HG03432 (cell line): Measurements from ENCODE around the gene LGI4.
"Not testable (repeated sequence)": the region's sequence is repeated elsewhere in the genome, so short reads cannot be mapped to it uniquely, and the experiment has no call there.

Experiments
- ATAC-seq: cut with Tn5 transposase; IDR thresholded peaks from one replicate; pipeline ENCODE4 v1.9.1; 2021; ENCODE audit warnings: mild to moderate bottlenecking, moderate library complexity; ENCODE audit not compliant: unreplicated experiment

LGI4 gene

DNA sequence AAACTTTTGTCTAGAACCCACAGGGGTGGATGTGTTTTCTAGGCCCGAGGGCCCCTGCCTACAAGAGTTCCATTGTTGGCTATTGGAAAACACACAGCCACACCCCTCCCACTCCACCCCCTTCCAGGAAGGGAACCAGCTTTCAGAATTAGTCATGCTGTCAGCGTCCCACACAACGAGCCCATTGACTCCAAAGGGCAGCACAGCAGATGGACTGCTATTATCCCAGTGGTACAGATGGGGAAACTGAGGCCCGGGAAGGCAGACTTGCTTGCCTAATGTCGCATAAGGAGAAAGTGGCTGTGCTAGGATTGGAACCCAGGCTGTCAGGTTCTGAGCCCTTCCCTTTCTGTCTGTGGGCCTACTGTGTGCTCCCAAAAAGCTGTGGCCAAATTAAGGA, 27.3 kb downstream of the LGI4 start:
- no peak for ATAC-seq

DNA sequence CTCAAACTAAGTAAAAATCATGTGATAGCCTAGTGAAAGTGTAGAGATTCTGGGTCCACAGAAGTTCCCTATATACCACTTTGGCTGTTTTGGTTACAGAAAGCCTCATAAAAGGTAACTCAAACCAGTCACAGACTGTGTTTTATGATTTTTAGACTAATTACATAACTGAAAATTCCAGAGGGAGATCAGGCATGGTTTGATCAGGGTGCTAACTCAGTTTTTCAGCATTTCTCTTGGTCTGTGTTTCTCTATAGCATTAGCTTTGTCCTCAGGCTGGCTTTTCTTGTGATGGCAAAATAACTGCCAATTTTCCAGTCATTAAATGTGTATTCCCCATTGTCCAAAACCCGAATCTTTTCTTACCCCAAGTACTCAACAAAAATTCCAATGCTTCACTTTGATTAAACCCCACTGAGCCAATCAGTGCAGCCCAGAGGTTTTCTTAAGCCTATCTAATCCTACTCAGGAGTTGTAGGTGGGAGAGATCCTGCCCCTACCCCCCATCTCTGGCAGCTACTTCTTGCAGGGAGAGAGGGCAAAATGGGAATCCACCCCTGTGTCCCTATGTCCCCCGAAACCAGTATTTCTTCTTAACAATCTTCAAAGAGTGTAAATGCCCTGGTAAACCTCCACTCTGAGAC, 27.8 kb downstream of the LGI4 start:
- no peak for ATAC-seq

DNA sequence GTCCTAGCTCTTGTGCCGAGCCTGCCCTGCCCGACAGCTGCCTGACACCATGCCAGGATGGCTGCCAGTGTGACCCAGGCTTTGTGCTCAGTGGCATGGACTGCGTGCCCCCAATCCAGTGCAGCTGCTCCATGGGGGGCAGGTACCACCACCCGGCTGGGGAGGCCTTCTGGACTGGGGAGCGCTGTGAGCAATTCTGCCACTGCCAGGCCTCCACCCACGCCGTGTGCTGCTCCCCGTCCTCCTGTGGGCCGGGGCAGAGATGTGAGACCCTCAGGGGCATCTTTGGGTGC, 28.6 kb downstream of the LGI4 start:
- no peak for ATAC-seq

DNA sequence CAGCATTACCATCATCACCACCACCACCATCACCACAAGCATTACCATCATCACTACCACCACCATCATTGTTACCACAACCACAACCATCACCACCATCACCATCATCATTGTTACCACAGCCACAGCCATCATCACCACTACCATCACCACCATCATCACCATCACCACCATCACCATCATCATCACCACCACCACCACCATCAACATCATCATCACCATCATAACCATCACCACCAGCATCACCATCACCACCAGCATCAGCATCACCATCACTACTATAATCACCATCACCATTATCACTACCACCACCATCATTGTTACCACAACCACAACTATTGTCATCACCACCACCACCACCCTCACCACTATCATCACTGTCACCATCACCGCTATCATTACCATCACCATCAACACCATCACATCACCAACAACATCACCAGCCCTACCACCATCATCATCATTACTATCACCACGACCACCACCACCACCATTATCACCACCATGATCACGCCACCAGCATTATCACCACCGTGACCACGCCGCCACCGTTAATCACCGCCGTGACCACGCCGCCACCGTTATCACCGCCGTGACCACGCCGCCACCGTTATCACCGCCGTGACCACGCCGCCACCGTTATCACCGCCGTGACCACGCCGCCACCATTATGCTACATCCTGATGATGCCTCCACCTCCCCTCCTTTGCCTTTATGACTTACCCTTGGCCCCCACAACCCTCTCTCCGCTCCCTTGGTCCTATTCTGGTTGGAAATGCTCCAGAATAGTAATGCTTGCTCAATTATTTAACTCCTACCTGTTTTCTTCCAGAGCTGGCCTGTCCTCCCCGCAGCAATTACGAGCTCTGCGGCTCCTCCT, 29.2 kb downstream of the LGI4 start:
- ATAC-seq: no peak

DNA sequence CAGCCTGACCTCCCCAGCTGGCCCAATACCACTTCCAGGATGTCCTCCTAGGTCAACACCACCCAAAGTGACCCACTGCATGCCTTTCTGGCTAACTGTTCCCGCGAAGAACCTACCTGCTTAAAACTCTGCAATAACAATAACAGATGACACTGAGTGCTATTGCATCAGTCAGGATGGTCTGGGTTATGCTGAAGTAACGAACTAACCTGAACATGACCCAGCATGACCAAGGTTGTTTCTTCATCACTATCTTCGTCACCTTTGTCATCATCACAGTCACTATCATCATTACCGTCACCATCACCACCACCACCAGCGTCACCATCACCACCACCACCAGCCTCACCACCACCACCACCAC, 29.8 kb downstream of the LGI4 start:
- no peak for ATAC-seq

DNA sequence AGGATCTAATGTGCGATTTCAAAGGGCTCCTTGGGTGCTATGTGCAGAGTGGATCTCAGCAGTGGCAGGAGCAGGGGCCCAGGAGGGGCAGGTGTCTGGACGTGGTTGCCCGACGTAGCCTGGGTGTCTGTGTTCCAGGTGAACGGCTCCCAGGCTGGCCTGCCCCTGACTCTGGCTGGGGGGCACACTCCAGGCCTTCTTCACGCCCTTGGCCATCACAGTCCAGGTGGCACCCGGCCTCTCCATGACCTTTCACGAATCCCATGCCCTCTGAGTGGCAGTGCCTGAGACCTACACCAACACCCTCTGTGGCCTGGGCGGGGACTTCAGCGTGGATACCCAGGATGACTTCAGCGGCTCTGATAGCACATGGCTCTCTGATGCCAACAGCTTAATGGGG, 30.5 kb downstream of the LGI4 start:
- no peak for ATAC-seq

DNA sequence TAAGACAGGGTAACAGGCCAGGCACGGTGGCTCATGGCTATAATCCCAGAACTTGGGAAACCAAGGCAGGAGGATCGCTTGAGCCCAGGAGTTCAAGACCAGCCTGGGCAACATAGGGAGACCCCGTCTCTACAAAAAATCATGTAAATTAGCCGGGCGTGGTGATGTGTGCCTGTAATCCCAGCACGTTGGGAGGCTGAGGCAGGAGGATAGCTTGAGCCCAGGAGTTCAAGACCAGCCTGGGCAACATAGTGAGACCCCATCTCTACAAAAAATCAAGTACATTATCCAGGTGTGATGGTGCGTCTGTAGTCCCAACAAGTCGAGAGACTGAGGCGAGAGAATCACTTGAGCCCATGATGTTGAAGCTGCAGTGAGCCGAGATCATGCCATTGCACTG, 31.2 kb downstream of the LGI4 start:
- ATAC-seq: not testable (repeated sequence)

DNA sequence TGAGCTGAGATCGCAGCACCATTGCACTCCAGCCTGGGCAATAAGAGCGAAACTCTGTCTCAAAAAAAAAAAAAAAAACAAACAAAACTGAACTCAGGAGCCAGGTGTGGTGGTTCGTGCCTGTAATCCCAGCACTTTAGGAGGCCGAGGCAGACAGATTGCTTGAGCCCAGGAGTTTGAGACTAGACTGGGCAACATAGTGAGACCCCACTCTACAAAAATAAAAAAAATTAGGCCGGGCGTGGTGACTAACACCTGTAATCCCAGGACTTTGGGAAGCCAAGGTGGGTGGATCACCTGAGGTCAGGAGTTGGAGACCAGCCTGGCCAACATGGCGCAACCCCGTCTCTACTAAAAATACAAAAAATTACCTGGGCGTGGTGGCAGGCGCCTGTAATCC, 32.9 kb downstream of the LGI4 start:
- not testable (repeated sequence) for ATAC-seq

DNA sequence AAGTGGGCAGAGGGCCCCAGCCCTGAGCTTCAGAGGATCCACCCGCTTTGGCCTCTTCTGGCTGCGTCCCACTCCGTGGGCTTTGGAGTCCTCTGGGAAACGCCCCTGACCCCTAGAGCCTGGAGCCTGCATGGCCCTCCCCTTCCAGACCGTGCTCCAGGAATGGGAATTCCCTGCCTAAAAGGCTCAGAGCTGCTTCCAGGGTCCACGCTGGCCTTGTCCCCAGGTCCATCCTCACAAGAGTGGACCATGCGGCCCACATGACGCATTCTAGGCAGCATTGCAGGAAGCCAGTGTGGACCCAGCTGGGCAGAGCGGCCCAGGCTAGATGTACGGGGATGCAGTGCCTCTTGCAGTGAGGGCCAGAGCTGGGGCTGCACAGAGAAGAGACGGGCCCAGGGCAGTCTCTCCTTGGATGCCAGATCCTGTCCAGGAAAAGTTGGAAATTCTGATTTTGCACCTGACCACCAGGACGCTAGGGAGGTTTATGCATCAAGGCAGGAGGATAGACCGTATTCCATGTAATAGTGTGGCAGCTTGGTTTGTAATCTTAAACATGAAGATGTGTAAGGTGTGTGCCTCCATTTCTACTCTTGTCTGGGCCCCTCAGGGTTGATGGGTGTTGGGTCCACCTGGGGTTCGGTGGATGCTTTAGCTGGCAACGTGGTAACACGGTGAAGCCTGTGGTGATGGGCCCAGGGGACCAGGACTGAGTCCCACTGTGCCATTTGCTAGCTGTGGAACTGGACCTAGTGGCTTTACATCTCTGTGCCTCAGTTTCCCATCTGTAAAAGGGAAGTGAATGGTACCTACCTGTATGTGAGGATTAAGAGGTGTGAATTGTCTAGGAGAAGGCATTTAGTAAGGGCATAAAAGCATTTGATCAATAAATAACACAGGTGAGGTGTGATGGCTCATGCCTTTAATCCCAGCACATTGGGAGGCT, 34.0 kb downstream of the LGI4 start:
- ATAC-seq: no peak

DNA sequence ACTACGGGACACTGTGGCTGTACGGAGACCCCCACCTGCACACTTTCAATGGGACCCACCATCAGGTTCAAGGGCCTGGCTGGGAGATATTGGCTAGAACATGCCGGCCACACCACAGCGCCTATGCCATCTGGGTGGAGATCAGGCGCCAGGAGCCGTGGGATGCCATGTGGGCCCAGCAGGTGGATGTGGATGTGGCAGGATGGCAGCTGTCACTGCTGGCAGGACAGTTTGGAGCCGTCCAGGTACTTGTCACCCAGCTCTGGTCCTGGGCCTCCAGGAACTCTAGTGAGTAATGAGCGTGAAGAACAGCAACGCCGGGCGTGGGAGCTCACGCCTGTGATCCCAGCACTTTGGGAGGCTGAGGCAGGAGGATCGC, 35.0 kb downstream of the LGI4 start:
- ATAC-seq: no peak

DNA sequence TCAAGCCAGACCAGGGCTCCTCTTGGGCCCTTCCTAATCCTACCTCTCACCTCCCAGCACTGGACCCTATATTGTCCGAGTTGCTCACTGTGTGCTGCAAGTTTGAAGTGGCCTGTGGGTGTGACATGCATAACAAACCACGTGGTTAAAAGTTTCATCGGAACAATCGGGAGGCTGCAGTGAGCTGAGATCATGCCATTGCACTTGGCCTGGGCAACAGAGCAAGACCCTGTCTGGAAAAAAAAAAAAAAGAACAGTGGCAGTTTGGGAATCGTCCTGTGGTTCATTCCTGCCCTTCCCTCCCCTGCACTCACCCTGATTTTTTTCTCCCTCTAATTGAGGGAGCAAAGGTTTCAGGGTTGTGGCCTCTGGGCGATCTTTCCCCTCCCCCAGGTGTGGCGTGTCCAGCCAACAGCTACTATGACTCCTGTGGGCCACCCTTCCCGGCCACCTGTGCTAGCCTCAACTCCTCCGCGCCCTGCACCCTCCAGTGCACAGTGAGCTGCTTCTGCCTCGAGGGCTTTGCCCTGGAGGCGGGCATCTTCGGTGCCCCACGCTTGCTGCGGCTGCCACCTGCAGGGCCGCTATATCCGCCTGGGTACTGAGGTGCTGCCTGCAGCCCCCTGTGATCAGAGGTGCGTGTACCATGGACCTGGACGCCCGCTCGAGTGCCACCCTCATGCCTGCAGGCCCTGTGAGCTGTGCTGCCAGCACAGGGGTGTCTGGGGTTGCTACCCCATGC, 35.5 kb downstream of the LGI4 start:
- no peak for ATAC-seq

DNA sequence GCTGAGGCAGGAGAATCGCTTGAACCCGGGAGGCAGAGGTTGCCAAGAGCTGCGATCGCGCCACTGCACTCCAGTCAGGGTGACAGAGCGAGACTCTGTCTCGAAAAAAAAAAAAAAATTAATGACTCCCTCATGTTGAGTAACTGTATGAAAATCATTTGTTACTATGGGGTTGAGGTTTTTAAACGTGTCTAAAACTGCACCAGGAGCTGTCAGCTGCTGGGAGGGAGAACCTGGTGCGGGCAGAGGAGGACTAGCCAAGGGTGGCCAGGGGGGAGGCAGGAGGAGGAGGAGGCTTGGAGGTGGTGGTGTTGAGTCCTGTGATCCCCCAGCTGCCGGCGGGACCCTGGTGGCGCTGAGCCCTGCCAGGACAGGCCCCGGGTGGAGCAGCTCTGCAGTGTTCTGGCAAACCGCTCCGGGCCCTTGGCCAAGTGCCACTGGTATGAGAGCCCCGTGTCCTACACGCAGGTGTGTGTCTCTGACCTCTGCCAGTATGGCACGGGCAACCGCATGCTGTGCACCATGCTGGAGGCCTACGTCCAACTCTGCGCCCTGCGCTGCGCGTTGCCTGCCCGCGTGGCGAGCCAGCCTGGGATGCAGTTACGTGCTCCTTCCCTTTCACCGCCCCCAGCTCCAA, 36.3 kb downstream of the LGI4 start:
- no peak for ATAC-seq

DNA sequence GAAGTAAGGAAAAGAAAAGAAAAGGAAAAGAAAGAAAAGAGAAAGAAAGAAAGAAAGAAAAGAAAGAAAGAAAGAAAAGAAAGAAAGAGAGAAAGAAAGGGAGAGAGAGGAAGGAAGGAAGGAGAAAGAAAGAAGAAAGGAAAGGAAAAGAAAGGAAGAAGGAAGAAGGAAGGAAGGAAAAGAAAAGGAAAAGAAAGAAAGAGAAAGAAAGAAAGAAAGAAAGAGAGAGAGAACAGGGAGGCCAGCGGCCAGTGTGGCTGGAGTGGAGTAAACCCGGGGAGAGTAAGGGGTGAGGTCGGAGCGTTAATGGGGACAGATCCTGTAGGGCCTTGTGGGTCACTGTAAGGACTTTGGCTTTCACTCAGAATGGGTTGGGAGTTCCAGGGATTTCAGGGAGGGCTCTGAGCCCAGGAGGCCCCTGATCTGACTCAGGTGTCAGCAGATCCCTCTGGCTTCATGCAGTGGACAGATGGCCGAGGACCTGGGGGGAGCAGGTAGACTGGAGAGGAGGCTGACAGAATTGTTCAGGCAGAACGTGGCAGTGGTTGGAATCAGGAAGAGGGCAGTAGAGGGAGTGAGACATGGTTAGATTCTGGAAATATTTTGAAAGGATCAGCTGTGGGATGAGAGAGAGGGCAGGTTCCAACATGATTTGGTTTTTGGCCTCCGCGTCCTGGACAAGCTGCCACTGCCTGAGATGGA, 39.0 kb downstream of the LGI4 start:
- no peak for ATAC-seq

DNA sequence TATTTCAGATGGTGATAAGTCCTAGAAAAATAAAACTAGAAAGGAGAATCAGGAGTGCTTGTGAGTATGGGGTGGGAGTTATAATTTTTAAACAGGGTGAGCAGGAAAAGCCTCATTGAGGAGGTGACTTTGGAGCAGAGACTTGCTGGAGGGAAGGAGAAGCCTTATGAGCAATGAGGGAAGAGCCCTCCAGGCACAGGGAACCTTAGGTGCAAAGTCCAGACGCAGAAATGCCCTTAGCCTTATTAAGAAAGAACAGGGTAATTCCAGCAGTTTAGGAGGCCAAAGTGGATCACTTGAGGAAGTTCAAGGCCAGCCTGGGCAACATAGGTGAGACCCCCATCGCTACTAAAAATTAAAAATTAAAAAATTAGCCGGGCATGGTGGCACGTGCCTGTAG, 40.2 kb downstream of the LGI4 start:
- no peak for ATAC-seq

DNA sequence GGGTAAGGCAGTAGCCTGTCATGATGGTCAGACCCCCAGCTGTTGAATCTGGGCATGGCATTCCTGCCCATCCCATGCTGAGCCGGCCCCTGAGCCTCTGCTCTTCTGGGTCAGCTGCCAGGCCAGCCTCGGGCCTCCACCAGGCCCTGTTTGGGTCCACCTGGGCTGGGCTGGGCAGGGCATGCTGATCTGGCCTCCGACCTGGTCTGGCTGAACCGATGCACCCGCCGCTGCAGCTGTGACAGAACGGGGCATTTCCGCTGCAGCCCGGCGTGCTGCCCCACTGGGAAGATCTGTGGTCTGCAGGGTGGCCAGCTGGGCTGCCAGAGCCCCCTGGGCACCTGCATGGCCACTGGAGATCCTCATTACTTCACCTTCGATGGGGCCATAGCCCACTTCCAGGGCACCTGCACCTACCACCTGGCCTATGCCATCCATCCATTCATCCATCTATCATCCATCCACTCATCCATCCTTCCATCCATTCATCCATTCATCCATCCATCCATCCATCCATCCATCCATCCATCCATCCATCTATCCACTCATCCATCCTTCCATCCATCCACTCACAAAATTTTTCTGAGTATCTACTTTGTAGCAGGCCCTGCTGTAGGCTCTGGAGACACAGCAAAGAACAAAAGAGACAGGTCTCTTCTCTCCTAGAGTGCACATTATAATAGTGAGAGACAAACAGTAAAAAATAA, 40.8 kb downstream of the LGI4 start:
- no peak for ATAC-seq

DNA sequence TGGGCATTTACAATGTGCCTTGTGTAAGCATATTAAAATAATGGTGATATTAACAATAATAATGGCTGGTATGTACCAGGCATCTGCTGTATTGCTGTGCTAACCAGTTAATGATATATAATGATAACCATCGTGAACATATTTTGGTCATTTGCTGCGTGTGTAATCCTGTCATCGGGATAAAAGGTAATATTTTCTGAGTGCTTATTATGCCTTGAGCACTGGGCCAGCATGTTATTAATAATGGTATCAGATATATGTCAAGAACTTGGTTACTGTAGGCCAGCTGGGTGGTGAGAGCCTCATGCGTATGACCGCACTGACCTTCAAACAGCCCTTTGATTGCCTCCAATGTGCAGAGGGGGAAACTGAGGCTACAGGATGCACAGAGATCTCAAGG, 41.4 kb downstream of the LGI4 start:
- no peak for ATAC-seq

DNA sequence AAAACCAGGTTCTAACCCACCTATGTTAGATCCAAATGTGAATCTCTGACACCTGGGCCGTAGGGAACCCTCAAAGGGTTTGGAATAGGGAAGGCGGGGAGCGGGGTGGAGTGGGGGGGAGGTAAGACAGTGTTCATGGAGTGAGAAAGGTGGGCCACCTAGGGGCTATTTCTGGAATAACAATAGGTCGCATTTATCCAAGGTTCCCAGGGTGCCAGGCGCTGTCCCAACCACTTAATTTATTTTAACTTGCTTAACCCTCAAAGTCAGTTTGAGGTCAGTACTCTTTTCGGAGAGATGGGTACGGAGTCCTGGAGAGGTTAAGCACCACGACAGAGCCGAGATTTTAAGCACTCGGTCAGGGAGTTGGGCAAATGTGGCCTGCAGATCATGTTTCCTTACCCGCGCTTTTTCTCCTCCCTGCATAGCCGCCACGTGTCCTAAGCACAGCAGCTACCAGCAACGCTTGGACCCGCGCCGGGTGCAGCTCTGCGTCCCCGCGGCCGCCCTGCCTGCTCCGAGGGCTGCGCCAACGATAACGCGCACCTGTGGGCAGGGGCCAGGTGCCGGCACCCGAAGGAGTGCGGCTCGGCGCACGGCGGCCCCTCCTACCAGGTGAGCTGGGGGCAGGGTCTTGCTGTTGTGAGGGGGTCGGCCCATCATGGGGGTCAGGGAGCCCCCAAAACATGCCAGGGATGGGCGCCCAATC, 44.2 kb downstream of the LGI4 start:
- no peak for ATAC-seq

DNA sequence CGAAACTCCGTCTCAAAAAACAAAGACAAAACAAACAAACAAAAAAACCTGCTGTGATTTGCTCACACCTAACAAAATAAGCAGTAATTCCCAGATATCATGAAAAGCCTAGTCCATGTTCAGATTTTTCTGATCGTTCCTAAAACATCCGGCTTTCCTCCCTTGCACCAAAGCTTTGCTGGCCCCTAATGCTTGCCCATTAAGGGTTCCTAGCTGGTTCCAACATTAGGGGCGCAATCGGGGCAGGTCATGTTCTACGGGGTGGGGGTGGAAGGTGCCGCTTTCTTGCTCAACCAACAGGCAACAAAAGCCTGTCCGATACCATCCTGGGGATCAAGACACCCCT, 44.7 kb downstream of the LGI4 start:
- no peak for ATAC-seq

DNA sequence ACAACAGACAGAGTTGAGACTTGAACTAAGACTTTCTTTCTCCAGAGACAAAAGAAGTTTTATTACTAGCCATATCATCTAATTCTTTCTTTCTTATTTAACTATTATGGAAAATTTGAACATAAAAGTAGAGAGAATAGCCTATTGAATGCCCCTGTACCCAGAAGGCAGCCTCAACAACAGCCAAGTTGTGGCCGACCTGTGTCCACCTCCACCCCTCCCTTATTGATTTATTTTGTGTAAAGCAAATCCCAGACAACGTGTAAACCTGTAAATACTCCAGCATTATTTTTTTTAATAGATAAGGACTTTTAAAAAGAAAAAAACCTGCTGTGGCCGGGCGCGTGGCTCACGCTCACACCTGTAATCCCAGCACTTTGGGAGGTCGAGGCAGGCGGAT, 45.3 kb downstream of the LGI4 start:
- no peak for ATAC-seq
